IMR-90 (cell line): ENCODE measurements around the gene TUBB2B.

Experiments used
- BHLHE40 ChIP-seq: fragments of 150-350 bp; IDR thresholded peaks from 2 replicates; pipeline ENCODE4 v1.6.1; 2016; ENCODE audit warnings: mild to moderate bottlenecking, low read depth, low read length
- CEBPB ChIP-seq: IDR thresholded peaks from 2 replicates; pipeline ENCODE4 v1.6.1; 2012; ENCODE audit warnings: low read depth, low read length, improper control_type of control experiment
- CTCF ChIP-seq: conservative IDR thresholded peaks from 2 replicates; pipeline ENCODE4 v1.5.1; 2012; ENCODE audit warnings: mild to moderate bottlenecking, low read depth, low read length, improper control_type of control experiment
- ELK1 ChIP-seq: fragments of 150-350 bp; IDR thresholded peaks from 2 replicates; pipeline ENCODE4 v1.6.1; 2016; ENCODE audit warnings: low read depth, mild to moderate bottlenecking, low read length, moderate library complexity, borderline replicate concordance
- MAFK ChIP-seq: IDR thresholded peaks from 2 replicates; pipeline ENCODE4 v1.6.1; 2012; ENCODE audit warnings: low read depth, low read length, improper control_type of control experiment
- MXI1 ChIP-seq: IDR thresholded peaks from 2 replicates; pipeline ENCODE4 v1.6.1; 2012; ENCODE audit warnings: low read depth, mild to moderate bottlenecking, low read length, moderate library complexity, borderline replicate concordance
- NFE2L2 ChIP-seq: fragments of 150-350 bp; IDR thresholded peaks from 2 replicates; pipeline ENCODE4 v1.6.1; 2016; ENCODE audit warnings: low read depth, mild to moderate bottlenecking, low read length
- POLR2A ChIP-seq: IDR thresholded peaks from 2 replicates; pipeline ENCODE4 v1.6.1; 2012; ENCODE audit warnings: mild to moderate bottlenecking, low read depth, low read length
- RAD21 ChIP-seq: IDR thresholded peaks from 2 replicates; pipeline ENCODE4 v1.6.1; 2012; ENCODE audit warnings: low read length, improper control_type of control experiment
- RCOR1 ChIP-seq: IDR thresholded peaks from 2 replicates; pipeline ENCODE4 v1.6.1; 2012; ENCODE audit warnings: mild to moderate bottlenecking, low read length, improper control_type of control experiment; ENCODE audit not compliant: insufficient replicate concordance
- RFX5 ChIP-seq: IDR thresholded peaks from 2 replicates; pipeline ENCODE4 v1.8.0; 2012; ENCODE audit warnings: low read depth, mild to moderate bottlenecking, low read length, moderate library complexity
- SMC3 ChIP-seq: fragments of 150-350 bp; IDR thresholded peaks from 2 replicates; pipeline ENCODE4 v1.6.1; 2016; ENCODE audit warnings: low read depth, mild to moderate bottlenecking, antibody characterized with exemption, low read length, moderate library complexity
- USF2 ChIP-seq: fragments of 150-350 bp; IDR thresholded peaks from 2 replicates; pipeline ENCODE4 v1.6.1; 2017; ENCODE audit warnings: mild to moderate bottlenecking, antibody characterized with exemption, low read length, low read depth

DNA sequence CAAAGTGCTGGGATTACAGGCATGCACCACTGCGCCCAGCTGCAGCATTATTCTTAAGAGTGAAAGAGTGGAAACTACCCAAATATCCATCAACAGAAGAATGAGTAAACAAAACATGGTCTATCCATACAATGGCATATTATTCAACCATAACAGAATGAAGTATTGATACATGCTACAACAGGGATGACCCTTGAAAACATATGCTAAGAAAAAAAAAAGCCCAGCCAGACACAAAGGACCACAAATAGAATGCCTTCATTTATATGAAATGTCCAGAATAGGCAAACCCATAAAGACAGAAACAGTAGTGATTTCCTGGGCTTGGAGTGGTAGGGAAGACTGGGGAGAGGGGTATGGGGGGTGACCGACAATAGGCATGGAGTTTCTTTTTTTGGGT lies 7.1 kb downstream of the TUBB2B start:
- TF ChIP-seq CTCF (no peak), ELK1 (no peak), RAD21 (no peak), RFX5 (no peak), POLR2A (no peak), USF2 (no peak), RCOR1 (no peak), MAFK (no peak), NFE2L2 (no peak), CEBPB (no peak), SMC3 (no peak), MXI1 (no peak), BHLHE40 (no peak)
